ENCODE measurements around the gene HNRNPR. TPM values are rescaled to one million over a fixed set of nuclear protein-coding genes. Genes with fewer than 3 reads are reported as not detected.

HNRNPR gene
- polyA plus RNA-seq, 1 experiment, result 79.3 TPM

DNA sequence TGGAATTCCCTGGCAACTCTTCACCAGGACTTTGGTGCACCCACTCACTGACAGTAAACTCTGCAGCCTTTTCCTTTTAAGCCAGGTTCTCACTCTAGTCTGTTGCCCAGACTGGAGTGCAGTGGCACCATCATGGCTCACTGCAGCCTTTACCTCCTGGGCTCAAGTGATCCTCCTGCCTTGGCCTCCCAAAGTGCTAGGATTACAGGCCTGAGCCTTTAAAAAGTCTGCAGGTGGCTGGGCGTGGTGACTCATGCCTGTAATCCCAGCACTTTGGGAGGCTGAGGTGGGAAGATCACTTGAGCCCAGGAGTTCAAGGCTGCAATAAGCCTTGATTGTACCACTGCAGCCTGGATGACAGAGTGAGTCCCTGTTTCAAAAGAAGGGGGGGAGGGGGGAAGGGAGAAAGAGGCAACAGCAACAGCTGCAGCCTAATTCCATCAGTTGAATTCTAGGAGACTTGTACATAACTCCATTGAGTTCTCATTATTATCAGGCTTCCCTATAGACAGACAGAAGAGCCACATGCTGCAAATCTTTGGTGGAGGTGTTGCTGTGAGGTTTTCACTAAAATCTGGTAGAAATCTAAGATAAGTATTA, 8.1 kb upstream of the HNRNPR start:
- ChIA-PET CTCF (interaction anchor here (0.6 to 1.2 kb wide), 2 partner anchors 16 to 67 kb away, joined by 3 to 4 read pairs; no protein-coding TSS in a partner anchor), POLR2A (no interaction called here)
- TF ChIP-seq, protein P1, sequence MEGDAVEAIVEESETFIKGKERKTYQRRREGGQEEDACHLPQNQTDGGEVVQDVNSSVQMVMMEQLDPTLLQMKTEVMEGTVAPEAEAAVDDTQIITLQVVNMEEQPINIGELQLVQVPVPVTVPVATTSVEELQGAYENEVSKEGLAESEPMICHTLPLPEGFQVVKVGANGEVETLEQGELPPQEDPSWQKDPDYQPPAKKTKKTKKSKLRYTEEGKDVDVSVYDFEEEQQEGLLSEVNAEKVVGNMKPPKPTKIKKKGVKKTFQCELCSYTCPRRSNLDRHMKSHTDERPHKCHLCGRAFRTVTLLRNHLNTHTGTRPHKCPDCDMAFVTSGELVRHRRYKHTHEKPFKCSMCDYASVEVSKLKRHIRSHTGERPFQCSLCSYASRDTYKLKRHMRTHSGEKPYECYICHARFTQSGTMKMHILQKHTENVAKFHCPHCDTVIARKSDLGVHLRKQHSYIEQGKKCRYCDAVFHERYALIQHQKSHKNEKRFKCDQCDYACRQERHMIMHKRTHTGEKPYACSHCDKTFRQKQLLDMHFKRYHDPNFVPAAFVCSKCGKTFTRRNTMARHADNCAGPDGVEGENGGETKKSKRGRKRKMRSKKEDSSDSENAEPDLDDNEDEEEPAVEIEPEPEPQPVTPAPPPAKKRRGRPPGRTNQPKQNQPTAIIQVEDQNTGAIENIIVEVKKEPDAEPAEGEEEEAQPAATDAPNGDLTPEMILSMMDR (IDR thresholded peaks at IDR 0.05; ENCODE audit: insufficient read depth, low read depth, low read length), result no peak
- Histone ChIP-seq H3K27me3 (ENCODE audit: control insufficient read depth, insufficient read depth, low read length) (no peaks in the 10 kb centered on the region), H3K4me3 (ENCODE audit: low read depth, low read length) (no peak overlapping the region), H3K36me3 (ENCODE audit: control insufficient read depth, insufficient read depth, low read length) (no peaks in the 10 kb centered on the region)
- no peak for DNase-seq (ENCODE audit: low read depth)

DNA sequence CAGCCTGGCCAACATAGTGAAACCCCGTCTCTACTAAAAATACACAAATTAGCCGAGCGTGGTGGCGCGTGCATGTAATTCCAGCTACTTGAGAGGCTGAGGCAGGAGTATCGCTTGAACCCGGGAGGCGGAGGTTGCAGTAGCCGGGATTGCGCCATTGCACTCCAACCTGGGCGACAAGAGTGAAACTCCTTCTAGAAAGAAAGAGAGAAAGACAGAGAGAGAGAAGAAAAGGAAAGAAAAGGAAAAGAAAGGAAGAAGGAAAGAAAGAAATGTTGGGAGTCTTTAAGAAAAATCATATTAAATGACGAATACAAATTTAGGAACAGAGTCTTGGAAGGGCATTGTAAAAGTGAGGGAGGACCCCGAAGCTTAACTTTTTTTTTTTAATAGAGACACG, 1.8 kb upstream of the HNRNPR start:
- ChIA-PET POLR2A (no interaction called here), CTCF (interaction anchor here (1.2 kb wide), 1 partner anchor 58 kb away, joined by 3 read pairs; no protein-coding TSS in a partner anchor)
- no peaks in the 10 kb centered on the region for H3K36me3 ChIP-seq (ENCODE audit: control insufficient read depth, insufficient read depth, low read length)
- DNase-seq (ENCODE audit: low read depth), result no peak
- no peak overlapping the region for H3K4me3 ChIP-seq (ENCODE audit: low read depth, low read length)
- TF ChIP-seq, protein P1 (IDR thresholded peaks at IDR 0.05; ENCODE audit: insufficient read depth, low read depth, low read length), result no peak
- H3K27me3 ChIP-seq (ENCODE audit: control insufficient read depth, insufficient read depth, low read length), result no peaks in the 10 kb centered on the region

DNA sequence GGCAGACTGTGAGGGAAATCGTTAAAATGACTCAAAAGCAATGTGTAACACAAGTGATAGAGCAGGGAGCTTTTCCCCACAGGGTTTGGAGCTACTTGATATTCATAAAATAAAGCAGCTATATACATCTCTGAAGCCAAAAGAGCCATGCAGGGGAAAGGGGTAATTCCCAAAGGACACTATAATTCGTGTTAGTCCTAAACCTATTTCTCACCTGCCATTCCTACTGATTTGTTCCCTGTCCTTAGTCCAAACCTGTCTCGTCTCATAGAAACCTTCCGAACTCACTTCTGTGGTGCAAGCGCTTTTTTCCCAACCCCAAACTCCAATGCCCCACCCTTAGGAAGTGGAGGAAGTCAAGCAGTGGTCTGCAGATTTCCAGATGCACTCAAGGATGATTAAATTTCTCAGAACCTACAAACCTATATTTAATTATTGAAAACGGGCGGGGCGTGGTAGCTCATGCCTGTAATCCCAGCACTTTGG, 946 bp upstream of the HNRNPR start:
- ChIA-PET POLR2A (no interaction called here), CTCF (interaction anchor here (0.9 to 1.2 kb wide), 3 partner anchors 21 to 161 kb away, joined by 3 to 6 read pairs (median 5); no protein-coding TSS in a partner anchor)
- TF ChIP-seq, protein P1 (IDR thresholded peaks at IDR 0.05; ENCODE audit: insufficient read depth, low read depth, low read length), result no peak
- no peak for DNase-seq (ENCODE audit: low read depth)
- Histone ChIP-seq H3K4me3 (ENCODE audit: low read depth, low read length) (peak overlapping the region; percentile 36), H3K36me3 (ENCODE audit: control insufficient read depth, insufficient read depth, low read length) (no peaks in the 10 kb centered on the region), H3K27me3 (ENCODE audit: control insufficient read depth, insufficient read depth, low read length) (no peaks in the 10 kb centered on the region)

DNA sequence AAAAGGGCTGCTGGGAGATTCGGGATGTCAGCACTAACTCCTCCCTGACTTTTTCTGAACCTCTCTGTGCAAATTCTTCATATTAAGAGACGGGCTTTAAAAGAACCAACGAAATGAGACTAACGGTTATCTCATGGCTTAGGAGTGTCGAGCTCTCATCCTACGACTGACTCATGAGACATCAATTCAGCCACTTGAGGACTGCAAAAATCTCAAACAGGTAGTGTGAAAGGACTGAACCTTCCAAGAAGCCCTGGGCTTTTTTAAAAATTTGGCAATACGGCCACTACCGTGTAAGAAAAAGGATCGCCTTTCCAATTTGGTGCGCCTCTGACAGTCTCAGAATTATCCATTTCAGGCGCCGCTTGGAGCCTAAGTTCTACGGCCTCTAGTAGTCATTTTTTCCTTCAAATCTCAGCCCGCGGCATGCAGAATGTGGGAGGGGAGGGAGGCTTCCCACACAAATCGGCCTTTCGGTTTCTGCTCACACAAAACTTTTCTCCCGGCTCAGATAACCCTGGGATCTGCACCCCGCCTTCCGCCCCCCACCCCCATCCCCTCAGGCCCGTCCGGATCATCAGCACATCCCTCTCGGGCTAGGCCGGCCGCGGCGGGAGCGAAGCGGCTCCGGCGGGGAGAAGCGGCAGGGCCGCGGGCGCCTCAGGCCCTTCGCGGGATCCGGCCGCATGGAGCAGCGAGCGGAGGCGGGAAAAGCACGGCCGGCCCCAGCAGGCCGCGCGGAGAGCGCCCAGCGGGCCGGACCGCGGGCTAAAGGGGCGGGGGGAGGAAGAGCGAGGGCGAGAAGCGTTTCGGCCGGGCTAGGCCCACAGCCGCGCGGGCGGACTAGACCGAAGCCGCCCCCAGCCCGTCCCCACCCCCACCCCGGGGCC, 618 bp downstream of the HNRNPR start:
- Histone ChIP-seq H3K4me3 (ENCODE audit: low read depth, low read length) (peak overlapping the region; percentile 76), H3K36me3 (ENCODE audit: control insufficient read depth, insufficient read depth, low read length) (no peaks in the 10 kb centered on the region), H3K27me3 (ENCODE audit: control insufficient read depth, insufficient read depth, low read length) (no peaks in the 10 kb centered on the region)
- no peak for DNase-seq (ENCODE audit: low read depth)
- CTCF ChIA-PET, result interaction anchor here (0.6 to 1.2 kb wide), 4 partner anchors 61 to 159 kb away, joined by 3 to 7 read pairs (median 4); no protein-coding TSS in a partner anchor
- POLR2A ChIA-PET, result interaction anchor here (0.5 to 1.1 kb wide), 4 partner anchors 25 to 141 kb away, joined by 3 to 6 read pairs (median 3); partner anchors contain the start of gene ASAP3
- TF ChIP-seq, protein P1 (IDR thresholded peaks at IDR 0.05; ENCODE audit: insufficient read depth, low read depth, low read length), result no peak

All from BJ (cell line).